Measurements from ENCODE around the gene CHST9.
"Not testable (repeated sequence)": the region's sequence is repeated elsewhere in the genome, so short reads cannot be mapped to it uniquely, and the experiment has no call there.

CHST9 gene

GRCh38 chr18:26928670-26929313 lies 256.3 kb downstream of the CHST9 start:
- ATAC-seq (no peak), DNase-seq (no peak)

- DNase-seq = not testable (repeated sequence)
Observed at GRCh38 chr18:26927822-26928221, 257.3 kb downstream of the CHST9 start.

DNA sequence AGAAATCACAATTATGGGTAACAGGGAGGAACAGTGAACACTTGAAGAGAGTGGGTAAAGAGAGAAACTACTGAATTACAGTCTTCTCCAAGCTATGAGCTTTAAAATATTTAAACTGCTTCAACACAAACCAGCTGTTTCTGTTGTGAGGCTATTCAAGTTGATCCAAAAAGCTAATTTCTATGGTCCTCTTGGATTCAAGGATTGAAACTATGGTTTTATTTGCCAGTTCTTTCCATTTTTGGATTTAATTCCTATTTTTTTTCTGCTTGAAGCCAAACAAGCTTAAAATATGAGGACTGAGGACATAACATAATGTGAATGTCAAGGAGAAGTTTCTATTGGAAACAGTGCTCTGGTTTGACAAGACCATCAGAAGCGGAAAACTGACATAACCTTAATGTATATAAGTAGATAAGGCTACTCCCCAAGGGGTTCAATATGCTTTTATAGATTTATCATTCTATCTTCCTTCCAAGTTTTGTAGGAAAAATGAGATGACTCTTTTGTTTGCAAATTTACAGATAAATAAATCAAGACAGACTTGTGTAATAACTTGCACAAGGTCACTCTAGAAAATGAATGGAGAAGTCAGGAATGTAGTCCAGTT lies 258.9 kb downstream of the CHST9 start:
- ATAC-seq (no peak), DNase-seq (no peak)

More at GRCh38 chr18:26927822-26928221, 257.3 kb downstream of the CHST9 start:
- not testable (repeated sequence) for ATAC-seq

DNA sequence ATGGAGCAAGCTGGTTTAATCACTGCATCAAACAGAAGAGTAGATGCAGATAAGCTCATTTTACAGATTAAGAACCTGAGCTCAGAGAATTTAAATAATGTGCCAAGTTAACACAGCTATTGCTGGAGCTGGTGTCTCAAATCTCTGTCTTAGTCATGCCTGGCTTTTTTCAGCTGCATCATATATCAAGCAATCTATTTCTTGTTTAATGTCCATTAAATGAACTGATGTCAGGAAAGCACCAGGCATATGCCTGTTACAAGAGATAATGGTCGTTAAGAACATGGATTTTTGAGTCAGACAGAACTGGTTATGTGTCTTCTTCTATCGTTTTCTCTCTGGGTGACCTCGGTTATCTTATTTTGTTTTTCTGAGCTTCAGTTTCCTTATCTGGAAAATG lies 259.8 kb downstream of the CHST9 start:
- no peak for ATAC-seq
- no peak for DNase-seq

- DNase-seq (no peak), ATAC-seq (no peak)
Observed at GRCh38 chr18:26922313-26922712, 262.8 kb downstream of the CHST9 start.

GRCh38 chr18:26920644-26921043 lies 264.5 kb downstream of the CHST9 start:
- ATAC-seq (no peak), DNase-seq (no peak)

DNA sequence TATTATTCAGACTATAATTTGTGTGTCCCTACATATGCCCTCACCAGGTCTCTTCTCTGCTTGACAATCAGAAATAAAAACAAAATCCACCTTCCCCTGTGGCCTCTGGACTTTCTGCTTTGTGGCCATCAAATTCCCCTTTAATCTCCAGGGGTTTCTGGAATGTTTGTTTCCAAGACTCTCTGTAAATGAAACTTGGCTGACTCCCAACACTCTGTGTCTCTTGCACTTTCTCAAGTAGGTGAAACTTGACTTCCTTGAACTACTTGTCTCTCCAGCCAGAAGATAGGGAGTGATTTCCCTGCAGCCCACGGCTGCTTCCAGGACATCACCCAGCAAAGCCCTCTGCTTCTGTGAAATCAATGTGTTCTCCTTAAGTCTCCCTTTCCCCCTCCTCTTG lies 265.5 kb downstream of the CHST9 start:
- ATAC-seq = no peak
- DNase-seq = no peak

- DNase-seq (no peak), ATAC-seq (no peak)
Observed at GRCh38 chr18:26919201-26919600, 265.9 kb downstream of the CHST9 start.

DNA sequence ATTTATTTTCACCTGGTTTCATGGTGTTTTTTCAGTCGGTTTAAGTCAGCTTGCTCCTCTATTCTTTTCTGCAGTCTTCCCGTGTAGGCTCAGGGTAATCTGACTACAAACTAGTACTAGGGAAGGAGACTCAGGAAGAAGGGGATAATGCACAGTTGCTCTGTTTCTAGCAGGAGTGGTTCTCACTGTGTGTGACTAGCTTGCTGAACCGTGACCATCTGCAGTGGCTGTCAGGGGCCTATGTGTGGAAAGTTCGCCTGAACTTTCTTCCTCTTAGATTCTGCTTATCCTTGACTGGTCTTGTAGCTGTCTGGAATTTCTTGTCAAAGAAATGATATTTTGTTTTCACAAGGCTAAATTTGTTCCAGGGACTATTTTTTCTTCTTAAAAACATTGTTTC lies 273.3 kb downstream of the CHST9 start:
- DNase-seq (no peak), ATAC-seq (no peak)

- DNase-seq = no peak
- ATAC-seq = no peak
Observed at GRCh38 chr18:26909599-26910290, 275.4 kb downstream of the CHST9 start.

- ATAC-seq = no peak
- DNase-seq = no peak
Observed at GRCh38 chr18:26908906-26909305, 276.2 kb downstream of the CHST9 start.

DNA sequence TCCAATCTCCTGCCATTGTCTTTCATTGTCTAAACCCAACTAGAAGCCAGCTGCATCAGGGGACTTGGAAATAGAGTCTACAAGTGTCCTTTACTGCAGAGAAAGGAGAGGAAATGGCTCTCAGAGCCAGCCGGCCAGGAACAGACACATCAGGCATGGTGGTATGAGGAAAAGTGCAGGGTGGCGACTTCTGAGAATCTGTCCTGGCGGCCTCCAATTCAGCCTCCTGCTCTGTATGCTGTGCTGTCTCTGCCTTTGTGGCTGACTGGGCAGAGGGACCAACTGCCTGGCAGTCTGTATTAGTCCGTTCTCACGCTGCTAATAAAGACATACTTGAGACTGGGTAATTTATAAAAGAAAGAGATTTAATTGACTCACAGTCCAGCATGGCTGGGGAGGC lies 282.8 kb downstream of the CHST9 start:
- ATAC-seq = no peak
- DNase-seq = no peak

- ATAC-seq (no peak), DNase-seq (no peak)
Observed at GRCh38 chr18:26901020-26901419, 284.1 kb downstream of the CHST9 start.

- no peak for DNase-seq
- ATAC-seq = no peak
Observed at GRCh38 chr18:26894426-26894825, 290.7 kb downstream of the CHST9 start.

- DNase-seq (no peak), ATAC-seq (no peak)
Observed at GRCh38 chr18:26893996-26894395, 291.1 kb downstream of the CHST9 start.

DNA sequence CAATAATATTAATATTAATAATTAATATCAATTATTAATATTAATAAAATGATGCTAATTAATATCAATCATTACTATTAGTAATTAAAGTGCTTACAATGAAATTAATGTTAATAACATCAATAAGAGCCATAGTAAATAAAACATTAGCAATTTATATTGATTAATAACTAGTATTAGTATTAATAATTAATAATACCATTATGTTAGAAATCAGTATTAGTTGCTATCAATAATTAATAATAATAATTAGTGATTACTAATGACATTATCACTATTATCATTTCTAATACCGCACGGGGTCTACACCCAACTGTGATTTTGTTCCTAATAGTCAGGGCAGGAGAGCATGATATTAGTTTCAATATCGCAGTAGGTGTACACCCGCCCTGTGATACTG lies 296.8 kb downstream of the CHST9 start:
- ATAC-seq (no peak), DNase-seq (no peak)

- no peak for ATAC-seq
- no peak for DNase-seq
Observed at GRCh38 chr18:26875040-26875654, 310.0 kb downstream of the CHST9 start.

GRCh38 chr18:26874283-26874682 lies 310.8 kb downstream of the CHST9 start:
- DNase-seq (no peak), ATAC-seq (no peak)

- ATAC-seq (no peak), DNase-seq (no peak)
Observed at GRCh38 chr18:26869640-26870039, 315.5 kb downstream of the CHST9 start.

DNA sequence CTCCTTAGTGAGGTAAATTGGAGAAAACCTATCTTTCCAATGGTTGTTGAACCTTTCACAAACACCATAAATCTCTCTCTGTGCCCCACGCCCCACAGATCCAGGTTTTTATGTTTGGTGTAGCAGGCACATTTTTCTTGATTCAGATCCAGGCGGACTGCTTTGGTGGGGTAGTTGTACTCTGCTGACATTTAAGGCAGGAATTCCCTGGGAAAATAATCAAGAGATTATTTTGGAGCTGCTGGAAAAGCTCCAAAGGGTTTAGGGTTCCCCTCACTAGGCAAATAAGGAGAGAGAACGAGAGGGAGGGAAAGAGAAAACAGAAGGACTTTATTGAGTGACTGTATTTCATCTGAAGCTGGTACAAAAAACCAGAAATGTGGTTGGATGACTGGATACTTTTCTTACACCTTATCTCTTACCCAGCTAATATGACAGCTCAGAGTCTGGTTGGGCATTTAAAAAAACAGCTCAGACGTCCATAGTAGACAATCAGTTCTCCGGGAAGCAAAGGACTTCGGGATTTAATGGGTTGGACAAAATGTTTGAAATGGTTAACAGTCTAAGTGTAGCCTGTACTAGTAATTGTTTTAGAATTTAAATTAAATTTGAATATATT lies 316.0 kb downstream of the CHST9 start:
- DNase-seq (no peak), ATAC-seq (no peak)

GRCh38 chr18:26867471-26867870 lies 317.6 kb downstream of the CHST9 start:
- DNase-seq (no peak), ATAC-seq (no peak)

- DNase-seq (no peak), ATAC-seq (no peak)
Observed at GRCh38 chr18:26865557-26865956, 319.6 kb downstream of the CHST9 start, which contains the start of gene AQP4. TSS of gene AQP4 (minus strand) at chr18:26865707. CDS start at chr18:26865689, 18 bp downstream.

DNA sequence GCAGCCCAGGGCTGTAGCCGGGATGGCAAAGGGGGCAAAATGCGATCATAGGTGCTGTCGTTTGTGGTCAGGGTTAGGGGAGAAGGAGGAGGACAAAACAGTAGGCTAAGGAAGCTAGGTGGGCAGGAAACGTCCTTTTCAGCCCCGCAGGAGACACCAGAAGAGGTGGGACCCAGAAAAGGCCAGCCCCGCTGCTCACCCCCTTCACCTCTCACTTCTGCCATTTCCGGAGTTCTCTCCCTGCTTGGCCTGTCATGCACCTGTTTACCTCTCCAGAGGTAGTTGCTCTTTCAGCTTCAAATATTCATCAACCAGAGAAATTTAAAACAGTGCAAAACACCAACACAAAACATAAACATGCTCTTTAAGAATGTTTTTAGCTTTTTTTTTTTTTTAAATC lies 320.4 kb downstream of the CHST9 start:
- ATAC-seq (no peak), DNase-seq (no peak)
